Fibroblast of villous mesenchyme (primary cell): ENCODE results near the gene USHBP1. TPM values are rescaled to one million over a fixed set of nuclear protein-coding genes. Genes with fewer than 3 reads are reported as not detected.

Experiments
- DNase-seq: peaks from one replicate; pipeline ENCODE4 v3.0.0-alpha.2; 2010; ENCODE audit warnings: low read depth
- H3K4me3 ChIP-seq: 2 replicates; pipeline ENCODE4 v1.5.1; 2011; ENCODE audit warnings: low read depth, mild to moderate bottlenecking, low read length
- CTCF ChIP-seq: IDR thresholded peaks from 2 replicates; pipeline ENCODE4 v1.5.1; 2012; ENCODE audit warnings: low read depth, mild to moderate bottlenecking, low read length; ENCODE audit not compliant: insufficient read depth
- total RNA-seq: library from RNA; depleted of rRNA; stranded (reverse); fragments of >200 nt; gene quantifications from 2 replicates; pipeline ENCODE4 v1.2.3, GENCODE V29; 2012

Gene USHBP1
- total RNA-seq, 1 donor = not detected

- no peak for DNase-seq
- no peak overlapping the region for H3K4me3 ChIP-seq
- TF ChIP-seq CTCF = no peak
Measured at GRCh38 chr19:17294051-17294891, 29.7 kb upstream of the USHBP1 start.

GRCh38 chr19:17293605-17294004 lies 29.1 kb upstream of the USHBP1 start:
- no peak overlapping the region for H3K4me3 ChIP-seq
- no peak for TF ChIP-seq CTCF
- no peak for DNase-seq

- peak overlapping the region; percentile 66 for H3K4me3 ChIP-seq
- peak; percentile 89 for DNase-seq
- peak; percentile 85 for TF ChIP-seq CTCF
Measured at GRCh38 chr19:17292301-17293074, 27.9 kb upstream of the USHBP1 start.

- DNase-seq = peak; percentile 91
- H3K4me3 ChIP-seq = peak overlapping the region; percentile 44
- TF ChIP-seq CTCF = no peak
Measured at GRCh38 chr19:17289489-17289888, 24.9 kb upstream of the USHBP1 start.

GRCh38 chr19:17286752-17287151 lies 22.2 kb upstream of the USHBP1 start:
- H3K4me3 ChIP-seq = no peak overlapping the region
- no peak for TF ChIP-seq CTCF
- no peak for DNase-seq

- TF ChIP-seq CTCF = no peak
- no peak overlapping the region for H3K4me3 ChIP-seq
- DNase-seq = no peak
Measured at GRCh38 chr19:17286263-17286662, 21.7 kb upstream of the USHBP1 start.
